GM19463 (cell line): ENCODE data around the gene CDC42BPB.

Experiments used
- ATAC-seq: cut with Tn5 transposase; IDR thresholded peaks from one replicate; pipeline ENCODE4 v1.9.1; 2021; ENCODE audit warnings: mild to moderate bottlenecking, moderate library complexity; ENCODE audit not compliant: unreplicated experiment

CDC42BPB gene

GRCh38 chr14:103057372-103058163 is at the start of gene CDC42BPB:
Gene CDC42BPB, minus strand, starts transcription at chr14:103057549. Its CDS starts 376 bp downstream, at chr14:103057173.
- ATAC-seq = peak; percentile 85

GRCh38 chr14:103105580-103106150 is 48.3 kb upstream of the CDC42BPB start:
- ATAC-seq = no peak

GRCh38 chr14:103104654-103105452 is 47.5 kb upstream of the CDC42BPB start:
- peak; percentile 66 for ATAC-seq

GRCh38 chr14:103104389-103104653 is 47.0 kb upstream of the CDC42BPB start:
- no peak for ATAC-seq

- ATAC-seq = no peak
Measured at GRCh38 chr14:103103461-103104388, 46.4 kb upstream of the CDC42BPB start.

GRCh38 chr14:103102689-103103260 is 45.4 kb upstream of the CDC42BPB start:
- no peak for ATAC-seq

GRCh38 chr14:103101963-103102688 is 44.8 kb upstream of the CDC42BPB start:
- no peak for ATAC-seq

GRCh38 chr14:103101257-103101962 is 44.1 kb upstream of the CDC42BPB start:
- ATAC-seq = no peak

- ATAC-seq = no peak
Measured at GRCh38 chr14:103100281-103101121, 43.2 kb upstream of the CDC42BPB start.

GRCh38 chr14:103099733-103100280 is 42.5 kb upstream of the CDC42BPB start:
- no peak for ATAC-seq

GRCh38 chr14:103099081-103099732 is 41.9 kb upstream of the CDC42BPB start:
- ATAC-seq = no peak

- ATAC-seq = no peak
Measured at GRCh38 chr14:103097994-103098957, 40.9 kb upstream of the CDC42BPB start.

GRCh38 chr14:103097244-103097993 is 40.1 kb upstream of the CDC42BPB start:
- ATAC-seq = no peak

GRCh38 chr14:103096387-103096786 is 39.0 kb upstream of the CDC42BPB start:
- ATAC-seq = no peak

- no peak for ATAC-seq
Measured at GRCh38 chr14:103095210-103095778, 37.9 kb upstream of the CDC42BPB start.
